ENCODE results near the gene PCDHAC1. TPM values are rescaled to one million over a fixed set of nuclear protein-coding genes. Genes with fewer than 3 reads are reported as not detected.

PCDHAC1 gene
- total and polyA plus RNA-seq, 2 donors from 2014 or later, result 0.43 to 2.9 TPM

DNA sequence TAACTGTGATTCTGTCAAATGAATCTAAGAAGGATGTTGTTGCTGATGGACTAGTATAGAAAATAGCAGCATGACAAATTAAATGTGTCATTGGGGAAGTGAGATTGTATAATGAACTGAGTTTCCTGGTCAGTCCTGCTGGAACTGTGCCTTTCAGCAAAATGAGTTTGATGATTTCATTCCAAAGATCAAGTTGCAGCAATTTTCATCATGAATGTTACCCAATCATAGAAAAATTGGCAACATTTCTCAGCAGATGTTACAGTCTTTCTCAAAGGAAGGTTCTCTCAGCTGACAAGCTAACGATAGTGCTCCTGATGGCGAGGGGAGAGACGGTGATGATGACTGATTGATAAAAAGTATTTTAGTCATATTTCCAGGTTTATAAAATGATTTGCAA, 50.9 kb downstream of the PCDHAC1 start:
- intact Hi-C loops (cut with DNase I), result no loop called here

DNA sequence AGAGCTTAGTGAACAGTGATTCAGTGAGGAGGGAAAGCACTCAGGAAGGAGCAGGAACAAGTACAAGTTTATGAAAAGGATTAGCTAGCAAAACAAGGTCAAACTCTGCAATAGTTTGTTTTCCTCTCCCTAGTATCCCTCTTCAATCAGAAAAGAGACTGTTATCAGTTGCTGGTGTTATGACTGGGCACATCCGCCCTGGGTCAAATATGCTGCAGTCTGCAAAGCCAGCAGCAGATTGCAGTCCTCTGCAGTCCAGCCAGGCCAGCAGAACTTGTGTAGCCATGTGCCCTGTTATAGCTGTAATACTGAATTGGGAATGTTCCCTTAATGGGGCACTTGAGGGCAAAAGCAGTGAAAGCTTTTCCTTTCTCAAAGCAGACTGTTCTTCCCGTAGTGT, 52.2 kb downstream of the PCDHAC1 start:
- Histone ChIP-seq H3K4me3 (ENCODE audit: low read length in 3 of 3) (no peak overlapping the region), H3K36me3 (ENCODE audit: control insufficient read depth in 2 of 3, insufficient read depth in 3 of 3, low read length in 3 of 3) (no peaks in the 10 kb centered on the region), H3K9ac (ENCODE audit: low read length in 3 of 3) (no peak overlapping the region), H3K9me3 (ENCODE audit: control insufficient read depth in 2 of 3, insufficient read depth in 1 of 3, low read length in 3 of 3) (no peaks in the 10 kb centered on the region), H3K27me3 (ENCODE audit: control insufficient read depth, insufficient read depth, low read length) (no peaks in the 10 kb centered on the region), H3K4me1 (ENCODE audit: control insufficient read depth in 2 of 3, insufficient read depth in 2 of 3, low read depth in 1 of 3, low read length in 3 of 3) (no peaks in the 10 kb centered on the region), H3K27ac (ENCODE audit: low read depth in 2 of 2, low read length in 2 of 2) (no peak overlapping the region)
- intact Hi-C loops (cut with DNase I), result no loop called here
- DNase-seq (peak in 1 of 5 donors; percentile 74), FAIRE-seq (no peak)
- TF ChIP-seq, protein P1, sequence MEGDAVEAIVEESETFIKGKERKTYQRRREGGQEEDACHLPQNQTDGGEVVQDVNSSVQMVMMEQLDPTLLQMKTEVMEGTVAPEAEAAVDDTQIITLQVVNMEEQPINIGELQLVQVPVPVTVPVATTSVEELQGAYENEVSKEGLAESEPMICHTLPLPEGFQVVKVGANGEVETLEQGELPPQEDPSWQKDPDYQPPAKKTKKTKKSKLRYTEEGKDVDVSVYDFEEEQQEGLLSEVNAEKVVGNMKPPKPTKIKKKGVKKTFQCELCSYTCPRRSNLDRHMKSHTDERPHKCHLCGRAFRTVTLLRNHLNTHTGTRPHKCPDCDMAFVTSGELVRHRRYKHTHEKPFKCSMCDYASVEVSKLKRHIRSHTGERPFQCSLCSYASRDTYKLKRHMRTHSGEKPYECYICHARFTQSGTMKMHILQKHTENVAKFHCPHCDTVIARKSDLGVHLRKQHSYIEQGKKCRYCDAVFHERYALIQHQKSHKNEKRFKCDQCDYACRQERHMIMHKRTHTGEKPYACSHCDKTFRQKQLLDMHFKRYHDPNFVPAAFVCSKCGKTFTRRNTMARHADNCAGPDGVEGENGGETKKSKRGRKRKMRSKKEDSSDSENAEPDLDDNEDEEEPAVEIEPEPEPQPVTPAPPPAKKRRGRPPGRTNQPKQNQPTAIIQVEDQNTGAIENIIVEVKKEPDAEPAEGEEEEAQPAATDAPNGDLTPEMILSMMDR (IDR thresholded peaks at IDR 0.05; ENCODE audit: borderline replicate concordance, extremely low read depth, insufficient read depth), result no peak

More for the DNA sequence above, 50.9 kb downstream of the PCDHAC1 start:
- Histone ChIP-seq H3K4me3 (ENCODE audit: low read length in 3 of 3) (no peak overlapping the region), H3K9me3 (ENCODE audit: control insufficient read depth in 2 of 3, insufficient read depth in 1 of 3, low read length in 3 of 3) (no peaks in the 10 kb centered on the region), H3K27ac (ENCODE audit: low read depth in 2 of 2, low read length in 2 of 2) (no peak overlapping the region), H3K36me3 (ENCODE audit: control insufficient read depth in 2 of 3, insufficient read depth in 3 of 3, low read length in 3 of 3) (no peaks in the 10 kb centered on the region), H3K4me1 (ENCODE audit: control insufficient read depth in 2 of 3, insufficient read depth in 2 of 3, low read depth in 1 of 3, low read length in 3 of 3) (no peaks in the 10 kb centered on the region), H3K9ac (ENCODE audit: low read length in 3 of 3) (no peak overlapping the region), H3K27me3 (ENCODE audit: control insufficient read depth, insufficient read depth, low read length) (no peaks in the 10 kb centered on the region)
- TF ChIP-seq, protein P1 (IDR thresholded peaks at IDR 0.05; ENCODE audit: borderline replicate concordance, extremely low read depth, insufficient read depth), result no peak
- no peak for FAIRE-seq
- no peak for DNase-seq

DNA sequence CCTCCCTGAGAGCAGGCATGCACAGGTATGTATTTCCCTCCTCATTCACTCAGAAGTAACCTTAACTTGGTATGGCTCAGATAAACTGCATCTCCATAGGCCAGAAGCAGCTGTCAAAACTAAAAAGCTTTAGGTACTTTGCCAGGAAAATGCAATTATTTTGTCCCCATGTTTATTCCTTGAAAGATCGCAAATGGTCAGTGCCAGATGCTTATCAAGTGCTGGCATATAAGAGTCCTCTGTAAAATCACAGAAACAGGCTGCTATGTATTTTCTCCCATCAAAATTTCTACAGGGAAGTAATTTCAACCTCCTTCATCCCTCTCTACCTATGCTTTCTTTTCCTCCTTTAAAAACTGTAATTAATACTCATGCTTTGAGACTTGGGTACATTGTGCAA, 52.9 kb downstream of the PCDHAC1 start:
- TF ChIP-seq, protein P1 (IDR thresholded peaks at IDR 0.05; ENCODE audit: borderline replicate concordance, extremely low read depth, insufficient read depth), result no peak
- DNase-seq (no peak), FAIRE-seq (no peak)

More for the DNA sequence above, 52.9 kb downstream of the PCDHAC1 start:
- Histone ChIP-seq H3K27me3 (ENCODE audit: control insufficient read depth, insufficient read depth, low read length) (no peaks in the 10 kb centered on the region), H3K9ac (ENCODE audit: low read length in 3 of 3) (no peak overlapping the region), H3K4me3 (ENCODE audit: low read length in 3 of 3) (no peak overlapping the region), H3K4me1 (ENCODE audit: control insufficient read depth in 2 of 3, insufficient read depth in 2 of 3, low read depth in 1 of 3, low read length in 3 of 3) (no peaks in the 10 kb centered on the region), H3K27ac (ENCODE audit: low read depth in 2 of 2, low read length in 2 of 2) (no peak overlapping the region), H3K36me3 (ENCODE audit: control insufficient read depth in 2 of 3, insufficient read depth in 3 of 3, low read length in 3 of 3) (no peaks in the 10 kb centered on the region), H3K9me3 (ENCODE audit: control insufficient read depth in 2 of 3, insufficient read depth in 1 of 3, low read length in 3 of 3) (no peaks in the 10 kb centered on the region)
- intact Hi-C loops (cut with DNase I), result no loop called here

Other genes starting within 250 kb of the PCDHAC1 start
- gene HARS1, start 234.9 kb upstream of the PCDHAC1 start, total RNA-seq, result 52.2 TPM
- 48.6 TPM for gene HARS1, start 234.9 kb upstream of the PCDHAC1 start, polyA plus RNA-seq (ENCODE audit: insufficient read depth, low read depth, low replicate concordance)
- 27.6 TPM for gene HARS2, start 234.8 kb upstream of the PCDHAC1 start, total RNA-seq
- gene HARS2, start 234.8 kb upstream of the PCDHAC1 start, polyA plus RNA-seq (ENCODE audit: insufficient read depth, low read depth, low replicate concordance), result 26.7 TPM
- gene ZMAT2, start 225.9 kb upstream of the PCDHAC1 start, total RNA-seq, result 51.4 TPM
- gene ZMAT2, start 225.9 kb upstream of the PCDHAC1 start, polyA plus RNA-seq (ENCODE audit: insufficient read depth, low read depth, low replicate concordance), result 122 TPM
- 0.13 TPM for gene PCDHA1, start 140.2 kb upstream of the PCDHAC1 start, total RNA-seq
- not detected for gene PCDHA1, start 140.2 kb upstream of the PCDHAC1 start, polyA plus RNA-seq (ENCODE audit: insufficient read depth, low read depth, low replicate concordance)
- 0.50 TPM for gene PCDHA2, start 131.4 kb upstream of the PCDHAC1 start, total RNA-seq
- 0.17 TPM for gene PCDHA2, start 131.4 kb upstream of the PCDHAC1 start, polyA plus RNA-seq (ENCODE audit: insufficient read depth, low read depth, low replicate concordance)
- gene PCDHA3, start 125.2 kb upstream of the PCDHAC1 start, total RNA-seq, result 1.4 TPM
- 0.13 TPM for gene PCDHA3, start 125.2 kb upstream of the PCDHAC1 start, polyA plus RNA-seq (ENCODE audit: insufficient read depth, low read depth, low replicate concordance)
- 4.1 TPM for gene PCDHA4, start 119.2 kb upstream of the PCDHAC1 start, total RNA-seq
- 1.1 TPM for gene PCDHA4, start 119.2 kb upstream of the PCDHAC1 start, polyA plus RNA-seq (ENCODE audit: insufficient read depth, low read depth, low replicate concordance)
- gene PCDHA5, start 104.7 kb upstream of the PCDHAC1 start, total RNA-seq, result 0.91 TPM
- not detected for gene PCDHA5, start 104.7 kb upstream of the PCDHAC1 start, polyA plus RNA-seq (ENCODE audit: insufficient read depth, low read depth, low replicate concordance)
- gene PCDHA6, start 98.3 kb upstream of the PCDHAC1 start, total RNA-seq, result 3.6 TPM
- gene PCDHA6, start 98.3 kb upstream of the PCDHAC1 start, polyA plus RNA-seq (ENCODE audit: insufficient read depth, low read depth, low replicate concordance), result 0.80 TPM
- 1.1 TPM for gene PCDHA7, start 92.0 kb upstream of the PCDHAC1 start, total RNA-seq
- gene PCDHA7, start 92.0 kb upstream of the PCDHAC1 start, polyA plus RNA-seq (ENCODE audit: insufficient read depth, low read depth, low replicate concordance), result 0.62 TPM
- gene PCDHA8, start 85.1 kb upstream of the PCDHAC1 start, total RNA-seq, result 0.82 TPM
- gene PCDHA8, start 85.1 kb upstream of the PCDHAC1 start, polyA plus RNA-seq (ENCODE audit: insufficient read depth, low read depth, low replicate concordance), result not detected
- 0.85 TPM for gene PCDHA9, start 77.9 kb upstream of the PCDHAC1 start, total RNA-seq
- not detected for gene PCDHA9, start 77.9 kb upstream of the PCDHAC1 start, polyA plus RNA-seq (ENCODE audit: insufficient read depth, low read depth, low replicate concordance)
- gene PCDHA10, start 70.4 kb upstream of the PCDHAC1 start, total RNA-seq, result 7.6 TPM
- gene PCDHA10, start 70.4 kb upstream of the PCDHAC1 start, polyA plus RNA-seq (ENCODE audit: insufficient read depth, low read depth, low replicate concordance), result 1.7 TPM
- gene PCDHA11, start 57.3 kb upstream of the PCDHAC1 start, total RNA-seq, result 2.0 TPM
- 0.77 TPM for gene PCDHA11, start 57.3 kb upstream of the PCDHAC1 start, polyA plus RNA-seq (ENCODE audit: insufficient read depth, low read depth, low replicate concordance)
- gene PCDHA12, start 51.0 kb upstream of the PCDHAC1 start, total RNA-seq, result 5.2 TPM
- gene PCDHA12, start 51.0 kb upstream of the PCDHAC1 start, polyA plus RNA-seq (ENCODE audit: insufficient read depth, low read depth, low replicate concordance), result 1.1 TPM
- 1.8 TPM for gene PCDHA13, start 44.2 kb upstream of the PCDHAC1 start, total RNA-seq
- 0.49 TPM for gene PCDHA13, start 44.2 kb upstream of the PCDHAC1 start, polyA plus RNA-seq (ENCODE audit: insufficient read depth, low read depth, low replicate concordance)
- gene PCDHAC2, start 40.2 kb downstream of the PCDHAC1 start, total RNA-seq, result 3.6 TPM
- 0.30 TPM for gene PCDHAC2, start 40.2 kb downstream of the PCDHAC1 start, polyA plus RNA-seq (ENCODE audit: insufficient read depth, low read depth, low replicate concordance)
- gene PCDHB1, start 125.1 kb downstream of the PCDHAC1 start, total RNA-seq, result 0.50 TPM
- gene PCDHB1, start 125.1 kb downstream of the PCDHAC1 start, polyA plus RNA-seq (ENCODE audit: insufficient read depth, low read depth, low replicate concordance), result 0.09 TPM
- gene PCDHB2, start 168.3 kb downstream of the PCDHAC1 start, total RNA-seq, result 2.9 TPM
- gene PCDHB2, start 168.3 kb downstream of the PCDHAC1 start, polyA plus RNA-seq (ENCODE audit: insufficient read depth, low read depth, low replicate concordance), result 2.2 TPM
- 3.1 TPM for gene PCDHB3, start 174.2 kb downstream of the PCDHAC1 start, total RNA-seq
- 2.3 TPM for gene PCDHB3, start 174.2 kb downstream of the PCDHAC1 start, polyA plus RNA-seq (ENCODE audit: insufficient read depth, low read depth, low replicate concordance)
- gene PCDHB4, start 195.5 kb downstream of the PCDHAC1 start, total RNA-seq, result 5.8 TPM
- gene PCDHB4, start 195.5 kb downstream of the PCDHAC1 start, polyA plus RNA-seq (ENCODE audit: insufficient read depth, low read depth, low replicate concordance), result 0.90 TPM
- gene PCDHB5, start 208.9 kb downstream of the PCDHAC1 start, total RNA-seq, result 7.5 TPM
- gene PCDHB5, start 208.9 kb downstream of the PCDHAC1 start, polyA plus RNA-seq (ENCODE audit: insufficient read depth, low read depth, low replicate concordance), result 2.1 TPM
- 2.0 TPM for gene PCDHB6, start 223.8 kb downstream of the PCDHAC1 start, total RNA-seq
- gene PCDHB6, start 223.8 kb downstream of the PCDHAC1 start, polyA plus RNA-seq (ENCODE audit: insufficient read depth, low read depth, low replicate concordance), result 0.32 TPM
- 2.3 TPM for gene PCDHB7, start 246.3 kb downstream of the PCDHAC1 start, total RNA-seq
- gene PCDHB7, start 246.3 kb downstream of the PCDHAC1 start, polyA plus RNA-seq (ENCODE audit: insufficient read depth, low read depth, low replicate concordance), result 0.97 TPM

Data from kidney (tissue), 14 donors.